Activated CD8-positive, alpha-beta memory T cell treated with anti-CD3 and anti-CD28 coated beads, Interleukin-2, amount 50 U/mL, for 4 hours (primary cell): Measurements from ENCODE around the gene BMP6.

Source experiments
- DNase-seq: peaks from one replicate; pipeline ENCODE4 v3.0.0-alpha.2; 2020

BMP6 gene

DNA sequence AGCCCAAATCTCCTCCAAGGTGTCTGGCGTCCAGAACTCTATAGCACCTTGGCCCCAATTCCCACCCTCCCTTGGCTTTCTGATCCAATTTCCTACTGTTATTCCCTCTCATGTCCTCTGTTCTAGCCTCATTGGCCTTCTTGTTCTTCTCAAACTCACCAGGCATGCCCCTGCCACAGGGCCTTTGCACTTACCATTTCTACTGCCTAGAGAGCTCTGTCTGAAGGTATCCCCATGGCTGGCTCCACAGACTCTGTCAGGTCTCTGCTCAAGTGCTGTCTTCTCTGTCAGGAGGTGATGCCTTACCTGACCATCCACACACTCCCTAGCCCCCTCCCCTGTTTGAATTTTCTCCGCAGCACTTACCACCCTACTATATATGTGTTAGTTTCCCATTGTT, 5.6 kb upstream of the BMP6 start:
- no peak for DNase-seq

DNA sequence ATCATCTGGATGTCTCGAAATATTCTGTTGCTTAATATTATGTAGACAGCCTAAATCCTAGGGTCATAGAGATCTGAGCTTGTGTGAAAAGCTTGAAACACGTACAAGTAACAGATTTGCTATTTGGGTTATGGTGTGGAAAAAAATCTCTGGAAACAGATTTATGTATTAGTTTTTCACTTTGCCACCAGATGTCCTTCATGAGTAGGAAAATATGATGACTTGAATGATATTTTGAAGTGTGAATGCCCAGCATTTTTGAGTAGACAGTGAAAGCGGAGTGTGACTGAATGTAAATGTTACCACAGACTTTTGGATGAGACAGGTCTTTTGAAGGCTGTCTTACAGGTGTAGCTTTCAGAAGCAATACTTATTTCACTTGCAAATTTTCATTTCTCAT, 4.2 kb upstream of the BMP6 start:
- DNase-seq = no peak

DNA sequence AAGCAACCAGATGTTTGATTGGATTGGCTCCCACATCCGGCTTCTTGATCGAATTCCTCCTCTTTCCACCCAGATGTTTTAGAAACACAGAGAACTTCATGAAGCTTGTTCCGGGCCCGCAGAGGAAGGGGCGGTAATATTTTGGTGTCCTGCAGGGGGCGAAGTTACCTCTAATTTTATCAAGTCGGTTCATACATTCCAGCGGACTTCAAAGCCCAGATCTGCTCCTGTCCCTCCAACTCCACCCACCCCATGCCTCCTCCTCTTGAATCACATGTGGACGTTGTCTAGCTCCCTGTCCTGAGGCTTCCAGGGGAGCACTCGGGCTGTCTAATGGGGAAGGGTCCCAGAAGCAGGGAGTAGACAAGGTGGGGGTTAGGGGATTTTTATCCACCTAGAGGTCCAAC, 2.9 kb upstream of the BMP6 start:
- peak; percentile 48 for DNase-seq

DNA sequence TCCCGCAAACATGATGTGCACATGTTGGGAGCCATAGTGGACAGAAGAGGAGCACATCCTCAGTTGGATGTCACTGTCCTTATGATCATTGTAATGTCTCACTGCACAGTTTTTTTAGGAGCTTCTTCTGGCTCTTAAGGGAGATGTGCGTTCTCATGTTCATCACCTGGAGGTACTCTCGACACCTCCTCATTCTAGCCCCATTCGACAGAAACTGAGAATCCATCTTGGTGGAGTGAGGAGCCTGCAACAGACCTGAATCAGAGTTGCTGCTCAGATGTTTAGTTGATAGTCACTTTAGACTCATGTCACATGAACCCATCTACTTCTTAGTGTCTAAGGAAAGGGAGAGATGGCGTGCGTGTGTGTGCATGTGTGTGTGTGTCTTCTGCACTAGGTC, 2.3 kb upstream of the BMP6 start:
- no peak for DNase-seq

DNA sequence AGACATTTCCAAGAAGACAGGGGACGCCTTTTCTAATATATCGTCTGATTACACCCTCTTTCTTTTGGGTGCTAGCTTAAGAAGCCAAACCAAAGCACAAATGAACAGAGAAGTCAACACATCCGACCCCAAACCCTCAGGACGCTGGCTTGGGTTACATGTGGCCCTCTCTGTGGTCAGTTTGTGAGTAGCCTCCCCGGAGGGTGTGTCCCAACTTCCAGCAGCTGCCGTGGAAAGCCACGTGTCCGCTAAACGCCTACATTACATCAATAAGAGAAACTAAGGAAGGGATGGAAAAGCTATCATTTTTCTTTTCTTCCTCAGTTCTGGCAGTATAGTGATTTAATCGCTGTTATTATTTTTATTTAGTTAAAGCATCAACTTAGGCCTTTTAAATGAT, 487 bp upstream of the BMP6 start:
- DNase-seq = no peak

DNA sequence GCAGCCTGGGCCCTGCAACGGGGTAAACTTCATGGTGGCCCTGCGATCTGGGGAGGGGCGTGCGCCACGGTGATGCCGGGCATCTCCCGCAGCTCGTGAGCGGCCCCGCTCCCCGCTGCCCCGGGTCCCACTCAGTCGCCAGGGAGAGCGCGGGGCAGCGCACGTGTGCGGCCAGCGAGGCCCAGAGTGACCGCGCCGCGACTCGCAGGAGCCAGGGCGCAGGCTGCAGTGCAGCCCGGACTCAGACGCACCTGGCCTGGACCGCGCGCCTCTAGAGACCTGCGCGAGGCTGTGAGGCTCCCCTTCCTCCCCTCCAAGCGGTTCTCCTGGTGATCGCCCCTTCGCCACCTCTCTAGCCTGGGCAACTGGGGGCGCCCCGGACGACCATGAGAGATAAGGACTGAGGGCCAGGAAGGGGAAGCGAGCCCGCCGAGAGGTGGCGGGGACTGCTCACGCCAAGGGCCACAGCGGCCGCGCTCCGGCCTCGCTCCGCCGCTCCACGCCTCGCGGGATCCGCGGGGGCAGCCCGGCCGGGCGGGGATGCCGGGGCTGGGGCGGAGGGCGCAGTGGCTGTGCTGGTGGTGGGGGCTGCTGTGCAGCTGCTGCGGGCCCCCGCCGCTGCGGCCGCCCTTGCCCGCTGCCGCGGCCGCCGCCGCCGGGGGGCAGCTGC, 652 bp downstream of the BMP6 start:
- no peak for DNase-seq

DNA sequence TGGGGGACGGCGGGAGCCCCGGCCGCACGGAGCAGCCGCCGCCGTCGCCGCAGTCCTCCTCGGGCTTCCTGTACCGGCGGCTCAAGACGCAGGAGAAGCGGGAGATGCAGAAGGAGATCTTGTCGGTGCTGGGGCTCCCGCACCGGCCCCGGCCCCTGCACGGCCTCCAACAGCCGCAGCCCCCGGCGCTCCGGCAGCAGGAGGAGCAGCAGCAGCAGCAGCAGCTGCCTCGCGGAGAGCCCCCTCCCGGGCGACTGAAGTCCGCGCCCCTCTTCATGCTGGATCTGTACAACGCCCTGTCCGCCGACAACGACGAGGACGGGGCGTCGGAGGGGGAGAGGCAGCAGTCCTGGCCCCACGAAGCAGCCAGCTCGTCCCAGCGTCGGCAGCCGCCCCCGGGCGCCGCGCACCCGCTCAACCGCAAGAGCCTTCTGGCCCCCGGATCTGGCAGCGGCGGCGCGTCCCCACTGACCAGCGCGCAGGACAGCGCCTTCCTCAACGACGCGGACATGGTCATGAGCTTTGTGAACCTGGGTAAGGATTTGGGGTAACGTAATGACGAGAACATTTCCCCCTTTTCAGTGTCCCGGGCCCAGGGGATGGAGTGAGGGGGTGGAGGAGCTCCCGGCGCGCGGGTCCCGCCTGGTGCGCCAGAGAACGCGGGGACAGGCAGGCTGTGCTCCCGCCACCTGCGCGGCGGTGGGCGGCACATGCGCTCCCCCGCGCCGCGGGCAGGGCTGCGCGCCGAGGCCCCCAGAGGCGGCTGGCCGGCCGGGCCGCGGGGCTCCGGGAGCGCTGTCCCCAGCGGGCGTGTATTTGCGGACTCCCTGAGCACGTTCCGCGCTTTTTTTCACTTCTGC, 1.4 kb downstream of the BMP6 start:
- DNase-seq = no peak

DNA sequence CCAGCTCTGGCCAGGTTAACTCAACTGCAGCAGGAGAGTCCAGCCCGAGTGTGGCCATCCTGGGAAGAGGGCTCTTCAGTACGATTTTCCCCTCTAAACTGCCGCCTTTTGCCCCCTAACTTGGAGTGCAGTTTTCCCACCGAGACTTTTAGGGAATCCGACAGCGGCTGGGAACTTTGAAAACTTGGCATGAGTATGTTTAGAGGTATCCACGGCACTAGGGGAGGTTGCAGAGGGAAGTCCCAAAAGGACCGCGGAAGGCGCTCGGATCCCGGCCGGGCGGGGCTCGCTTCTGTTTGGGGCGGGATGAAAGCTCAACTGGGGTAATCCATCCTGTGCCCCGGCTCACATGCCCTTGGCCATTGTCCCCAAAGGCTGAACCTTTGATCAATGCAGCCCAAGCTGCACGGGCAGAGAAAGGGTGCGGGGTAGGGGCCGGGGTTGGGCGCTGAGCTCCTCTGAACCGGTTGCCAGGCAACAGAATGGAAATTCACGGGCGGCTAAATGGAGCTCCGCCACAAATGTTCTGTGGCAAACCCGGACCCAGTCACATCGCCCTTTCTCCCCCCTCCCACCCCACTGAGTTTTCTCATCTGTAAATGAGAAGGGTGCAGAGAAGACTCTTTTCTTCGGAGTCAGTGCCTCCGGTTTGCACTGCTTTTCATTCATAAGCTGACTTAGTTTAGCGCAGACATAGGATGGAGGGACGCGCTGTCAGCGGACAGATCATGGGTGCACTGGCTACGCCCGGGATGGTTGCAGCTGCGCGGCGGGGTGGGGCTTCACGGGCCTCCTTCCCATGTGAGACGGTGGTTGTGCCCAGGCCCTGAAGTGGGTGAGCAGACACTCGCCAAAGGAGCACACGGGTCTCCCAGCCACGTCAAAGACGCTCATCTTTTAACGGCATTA, 2.3 kb downstream of the BMP6 start:
- DNase-seq = no peak

DNA sequence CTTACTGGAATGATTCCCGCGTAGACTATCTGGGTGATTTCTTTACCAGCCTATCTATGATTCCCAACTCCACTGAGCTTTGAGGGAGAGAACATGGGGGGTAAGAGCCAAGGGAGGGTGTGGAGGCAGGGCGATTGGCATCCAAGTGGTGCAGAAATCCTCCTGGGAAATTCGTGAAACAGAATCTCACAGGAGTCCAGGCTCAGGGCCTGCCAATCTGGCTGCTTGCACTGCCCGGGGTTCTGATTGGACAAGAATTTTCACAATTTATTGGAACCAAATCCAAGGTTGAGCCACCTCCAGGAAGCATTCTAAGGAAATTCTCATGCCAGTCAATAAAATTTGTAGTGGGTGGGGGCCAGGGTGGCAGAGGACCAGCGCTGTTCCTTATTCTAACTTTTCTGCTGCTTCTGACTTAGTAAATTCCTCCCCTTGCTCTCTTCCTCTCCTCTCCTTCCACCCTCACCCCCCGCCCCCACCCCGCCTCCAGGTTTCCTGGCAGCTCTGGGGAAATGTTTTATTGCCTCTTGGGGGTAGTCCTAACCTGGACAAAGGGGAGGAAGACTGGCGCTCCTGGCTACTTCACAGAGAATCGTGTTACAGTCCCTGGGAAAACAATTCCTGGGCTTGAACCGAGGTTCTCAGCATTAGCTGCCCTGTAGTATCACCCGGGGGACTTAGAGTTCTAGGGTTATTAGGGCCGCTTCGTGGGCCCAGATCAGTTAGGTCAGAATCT, 3.1 kb downstream of the BMP6 start:
- no peak for DNase-seq

DNA sequence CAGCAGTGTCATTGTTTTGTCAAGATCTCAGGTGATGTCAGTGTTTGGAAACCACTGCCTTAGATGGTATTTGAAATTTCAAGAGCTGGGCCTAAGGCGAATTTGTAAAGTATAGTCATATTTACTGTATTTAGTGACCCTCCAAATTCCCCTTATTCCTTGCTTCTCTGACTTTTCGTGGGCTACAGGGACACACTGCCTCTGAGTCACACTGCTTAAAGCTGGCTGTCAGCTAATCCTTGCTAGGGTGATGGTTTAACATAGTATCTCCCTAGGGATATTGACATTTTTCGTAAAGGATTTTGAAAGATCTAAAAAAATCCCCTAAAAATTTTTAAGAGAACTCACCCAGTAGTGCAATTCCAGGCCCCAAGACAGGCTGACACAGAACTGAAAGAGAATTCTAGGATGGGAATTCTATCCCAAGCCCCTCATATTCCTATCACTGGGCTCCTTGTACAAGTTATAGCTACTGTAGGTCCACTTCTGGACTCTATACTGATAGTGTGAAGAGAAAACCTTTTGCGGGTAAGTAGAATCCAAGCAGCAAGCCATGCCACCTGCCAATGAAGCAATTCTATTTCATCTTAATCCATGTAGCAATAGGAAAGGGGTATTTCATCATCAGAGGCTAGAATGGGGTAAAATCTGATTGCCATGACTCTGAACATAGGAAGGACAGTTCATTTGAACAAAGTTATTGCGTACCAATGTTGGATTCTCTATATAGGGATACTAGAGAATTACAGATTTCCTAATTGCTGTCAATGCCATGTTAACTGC, 4.3 kb downstream of the BMP6 start:
- no peak for DNase-seq

DNA sequence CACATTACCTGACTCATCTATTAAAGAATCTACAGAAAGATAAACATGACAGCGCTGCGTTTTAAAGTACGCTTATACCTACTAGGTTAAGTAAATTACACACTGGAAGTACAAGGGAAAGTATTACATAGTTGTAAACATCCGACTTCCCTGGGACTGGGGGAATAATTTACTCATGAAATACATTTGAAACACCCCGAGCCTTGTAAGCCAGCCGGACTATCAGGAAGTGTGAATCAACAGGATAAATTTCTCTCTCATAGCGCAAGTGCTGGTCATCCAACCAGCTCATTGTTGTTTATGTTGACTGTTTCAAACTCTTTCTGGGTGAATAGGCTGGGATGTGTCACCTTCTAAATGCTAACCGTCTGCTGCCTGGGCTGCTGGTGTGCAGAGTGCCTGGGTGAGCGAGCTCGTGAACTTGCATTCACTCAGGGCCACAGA, 4.9 kb downstream of the BMP6 start:
- no peak for DNase-seq

DNA sequence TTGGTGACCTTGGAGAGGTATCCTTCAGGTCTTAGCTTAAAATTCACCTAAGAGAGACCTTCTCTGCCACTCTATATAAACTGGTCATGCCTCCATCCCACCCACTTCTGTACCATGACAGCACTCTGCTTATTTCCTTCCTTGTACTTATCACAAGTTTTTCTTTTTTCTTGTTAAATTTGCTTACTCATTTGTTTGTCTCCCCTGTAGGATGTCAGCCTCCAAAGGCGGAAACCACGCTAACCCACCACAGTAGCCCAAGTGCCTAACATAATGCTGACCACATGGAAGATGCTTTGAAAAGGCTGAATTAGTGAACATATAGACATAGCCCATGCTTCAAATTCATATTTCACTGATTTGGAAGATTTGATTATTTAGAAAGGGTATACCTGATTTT, 5.4 kb downstream of the BMP6 start:
- no peak for DNase-seq

DNA sequence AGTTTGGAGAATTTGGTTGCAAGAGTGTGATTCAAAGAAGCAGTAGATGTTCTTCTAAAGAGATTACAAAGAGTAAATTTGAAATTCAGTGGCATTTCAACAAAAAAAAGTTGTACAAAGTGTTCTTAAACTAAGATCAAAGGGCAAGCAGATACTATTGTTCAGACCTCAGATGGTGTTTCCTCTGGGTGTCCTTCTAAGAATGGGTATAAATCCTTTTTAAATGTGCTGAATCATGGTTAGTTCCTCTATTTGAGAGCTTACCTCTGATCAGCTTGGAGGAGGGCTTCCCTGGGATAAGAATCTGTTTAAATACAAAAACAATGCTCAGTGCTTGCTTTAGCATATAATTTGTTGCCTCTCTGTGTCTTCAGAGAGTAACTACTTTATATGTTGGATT, 6.3 kb downstream of the BMP6 start:
- no peak for DNase-seq

DNA sequence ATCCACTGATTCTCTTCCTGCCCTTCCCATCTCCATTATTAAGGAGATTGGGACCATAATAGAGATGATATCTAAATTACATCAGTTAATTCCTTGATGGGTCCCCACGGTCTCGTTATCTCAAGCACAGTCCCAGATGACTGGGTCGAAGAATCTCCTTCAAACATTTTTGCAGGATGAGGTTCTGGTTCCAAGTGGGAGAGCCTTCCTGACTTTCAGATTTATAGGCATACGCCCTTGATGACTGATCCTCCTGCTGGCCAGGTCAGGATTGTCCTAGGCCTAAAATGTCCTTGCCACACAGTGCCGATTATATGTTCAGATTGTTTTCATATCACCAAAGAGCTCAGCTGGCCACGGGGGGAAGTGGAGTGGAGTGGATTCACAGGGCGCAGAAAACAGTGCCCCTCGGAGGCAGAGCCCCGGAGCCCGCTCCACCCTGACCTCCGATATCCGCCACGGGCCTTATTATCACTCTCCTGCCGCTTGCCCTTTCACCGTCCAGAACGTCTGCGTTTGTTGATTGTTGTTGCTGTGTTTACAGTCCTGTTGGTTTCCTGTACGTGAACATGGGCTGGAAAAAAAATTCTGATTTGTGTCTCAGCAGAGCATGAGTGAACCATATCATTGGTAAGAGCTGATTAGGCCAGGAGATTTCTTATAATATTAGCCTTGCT, 8.9 kb downstream of the BMP6 start:
- no peak for DNase-seq

DNA sequence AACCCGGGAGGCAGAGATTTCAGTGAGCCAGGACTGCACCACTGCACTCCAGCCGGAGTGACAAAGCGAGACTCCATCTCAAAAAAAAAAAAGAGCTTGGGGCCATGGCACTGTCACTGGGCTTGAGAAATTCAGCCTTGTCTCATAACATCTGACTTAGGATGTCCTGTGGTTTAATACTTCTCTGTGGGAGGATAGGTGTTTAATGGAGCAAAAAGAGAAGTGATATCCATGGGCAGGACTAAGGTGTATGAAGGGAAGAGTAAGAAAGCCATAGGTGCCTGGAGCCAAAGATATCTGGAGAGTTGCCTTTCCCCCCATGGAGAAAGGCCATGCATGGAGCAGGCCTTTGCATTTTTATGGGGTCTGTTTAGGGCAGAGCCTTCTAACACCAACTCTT, 11.2 kb downstream of the BMP6 start:
- DNase-seq = no peak

DNA sequence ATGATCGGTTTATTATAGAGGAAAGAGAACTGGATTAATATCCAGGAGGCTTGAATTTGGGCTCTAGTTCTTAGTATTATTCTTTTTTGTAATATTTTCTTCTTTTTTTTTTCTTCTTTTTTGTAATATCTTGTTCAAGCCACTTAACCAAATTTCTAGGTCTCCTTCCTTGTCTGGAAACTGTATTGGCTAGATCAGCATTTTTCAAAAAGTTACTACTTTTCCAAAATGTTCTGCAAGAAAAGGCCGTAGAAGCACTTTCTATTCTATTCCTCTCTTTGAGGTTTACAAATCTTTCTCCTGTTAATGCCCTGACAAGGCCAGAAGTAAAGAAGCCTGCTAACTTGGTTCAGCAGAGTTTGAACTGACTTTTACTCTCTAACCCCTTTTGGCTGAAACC, 12.0 kb downstream of the BMP6 start:
- DNase-seq = no peak

DNA sequence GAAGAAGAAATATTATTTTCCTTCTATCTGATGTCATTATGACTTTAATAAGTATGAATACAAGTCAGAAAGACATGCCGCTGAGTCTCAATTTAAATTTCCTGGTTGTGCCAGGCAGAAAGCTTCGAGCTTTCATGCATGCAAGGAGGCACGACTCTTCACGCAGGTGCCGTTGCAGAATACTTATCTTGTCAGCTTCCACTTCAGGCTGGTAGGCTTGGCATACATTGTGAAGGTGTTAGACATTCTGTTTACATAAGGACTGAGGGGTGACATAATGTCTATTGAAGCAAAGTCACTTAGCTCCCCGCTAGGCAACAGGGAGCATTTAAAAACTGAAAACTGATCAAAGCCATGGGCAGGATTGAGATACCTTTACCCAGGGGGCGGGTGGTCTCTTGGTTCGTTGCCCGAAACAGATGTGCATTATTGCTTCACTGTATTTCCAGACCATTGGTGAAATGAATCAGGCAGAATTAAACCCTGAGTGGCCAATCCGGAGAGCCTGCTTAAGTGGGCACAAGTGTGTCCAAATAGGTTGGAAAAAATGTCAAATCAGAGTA, 16.4 kb downstream of the BMP6 start:
- DNase-seq = no peak

DNA sequence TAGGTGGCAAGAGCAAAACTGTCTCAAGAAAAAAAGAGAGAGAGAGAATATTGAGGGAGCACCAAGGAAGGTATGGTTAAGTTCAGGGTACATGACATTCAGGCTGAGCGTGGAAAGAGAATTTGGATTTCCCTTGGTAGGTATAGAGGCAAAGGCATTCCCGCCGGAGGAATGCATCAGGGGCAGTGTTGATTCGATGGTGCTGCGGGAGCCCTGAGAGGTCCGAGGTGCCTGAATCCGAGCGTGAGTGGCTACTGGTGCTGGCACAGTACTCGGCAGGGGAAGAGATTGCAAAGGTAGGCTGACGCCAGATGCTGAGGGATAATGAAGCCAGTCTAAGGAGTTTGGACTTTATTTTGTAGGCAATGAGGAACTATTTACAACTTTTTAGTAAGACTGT, 20.0 kb downstream of the BMP6 start:
- DNase-seq = no peak

DNA sequence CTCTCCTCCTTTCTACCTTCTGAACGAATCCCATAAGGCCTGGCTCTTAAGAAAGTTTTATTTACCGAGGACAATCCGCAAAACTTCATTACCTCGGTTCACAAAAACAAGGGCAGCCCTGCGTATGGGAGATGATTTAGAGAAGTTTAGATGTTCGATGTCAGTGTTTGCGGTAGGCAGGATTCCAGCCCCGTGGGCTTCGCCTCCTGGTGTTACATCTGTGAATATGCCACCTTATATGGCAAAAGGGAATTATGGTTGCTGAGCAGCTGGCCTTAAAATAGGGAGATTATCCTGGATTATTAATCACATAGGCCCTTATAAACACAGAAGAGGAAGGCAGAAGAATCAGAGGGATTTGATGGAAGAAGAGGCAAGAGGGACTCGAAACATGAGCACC, 21.1 kb downstream of the BMP6 start:
- no peak for DNase-seq

DNA sequence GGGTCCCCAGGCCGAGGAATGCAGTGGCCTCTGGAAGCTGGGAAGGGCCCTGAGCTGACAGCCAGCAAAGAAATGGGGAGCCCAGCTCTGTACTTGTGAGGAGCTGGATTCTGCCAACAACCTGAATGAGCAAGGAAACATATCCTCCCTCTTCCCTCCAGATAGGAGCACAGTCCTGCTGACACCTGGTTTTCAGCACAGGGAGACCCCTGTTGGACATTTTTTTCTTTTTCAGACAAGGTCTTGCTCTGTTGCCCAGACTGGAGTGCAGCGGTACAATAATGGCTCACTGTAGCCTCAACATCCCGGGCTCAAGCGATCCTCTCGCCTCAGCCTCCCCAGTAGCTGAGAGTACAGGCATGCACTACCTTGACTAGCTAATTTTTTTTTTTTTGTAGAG, 21.5 kb downstream of the BMP6 start:
- DNase-seq = no peak

DNA sequence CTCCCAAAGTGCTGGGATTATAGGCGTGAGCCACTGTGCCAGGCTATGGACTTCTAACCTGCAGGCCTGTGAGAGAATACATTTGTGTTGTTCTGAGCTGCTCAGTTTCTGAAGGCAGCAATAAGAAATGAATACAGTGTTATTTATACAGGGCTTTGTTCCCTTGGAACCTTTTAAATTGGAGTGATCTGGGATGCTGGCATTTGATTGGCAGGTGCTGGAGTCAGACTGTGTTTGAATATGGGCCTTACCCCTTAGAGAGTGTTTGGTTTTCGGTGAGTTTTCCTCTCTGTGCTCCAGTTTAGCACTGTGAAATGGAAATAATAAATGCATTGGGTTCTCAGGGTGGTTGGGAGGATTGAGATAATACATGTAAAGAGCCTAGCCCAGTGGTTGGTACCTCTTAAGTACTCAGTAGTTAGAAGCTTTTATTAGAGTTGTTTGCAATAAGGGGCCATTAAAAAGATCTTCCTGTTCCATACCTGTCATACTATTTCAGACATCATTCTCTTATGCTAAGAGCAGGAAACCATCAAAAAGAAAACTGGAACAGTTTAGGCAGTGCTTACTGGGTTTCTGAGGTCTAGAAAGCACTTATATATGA, 22.1 kb downstream of the BMP6 start:
- no peak for DNase-seq
